ENCODE data around the gene PAPPA.

Gene PAPPA

DNA sequence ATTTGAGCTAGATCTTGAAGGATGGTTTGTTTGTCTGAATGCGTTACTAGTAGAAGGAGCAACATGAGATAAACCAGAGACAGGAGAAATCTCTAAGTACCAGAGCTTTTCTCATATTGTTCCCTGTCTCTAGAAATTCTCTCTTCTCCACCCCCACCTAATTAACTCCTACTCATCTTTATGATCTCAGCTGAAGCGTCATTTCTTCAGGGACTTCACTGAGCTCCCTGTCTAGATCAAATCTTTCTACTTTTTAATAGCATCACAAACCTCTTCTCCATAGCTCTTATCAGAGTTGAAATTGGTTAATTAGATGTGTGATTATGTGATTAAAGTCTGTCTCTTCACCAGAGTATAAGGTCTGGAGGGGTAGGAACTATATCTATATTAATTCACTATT lies 226.2 kb downstream of the PAPPA start:
- Histone ChIP-seq H3K4me1 (ENCODE audit: control insufficient read depth in 1 of 2, insufficient read depth in 2 of 2, low read length in 2 of 2) (peaks cover 0 to 4% of the 10 kb centered on the region in 2 donors), H3K4me3 (ENCODE audit: low read depth in 1 of 2, low read length in 2 of 2) (no peak overlapping the region), H3K27ac (ENCODE audit: low read length) (no peak overlapping the region), H3K36me3 (ENCODE audit: control insufficient read depth in 1 of 2, insufficient read depth in 2 of 2, low read length in 2 of 2) (no peaks in the 10 kb centered on the region), H3K9me3 (ENCODE audit: control insufficient read depth in 1 of 2, low read length in 2 of 2) (no peaks in the 10 kb centered on the region), H3K27me3 (ENCODE audit: low read depth, low read length) (no peaks in the 10 kb centered on the region)

GRCh38 chr9:116380496-116380995 lies 227.0 kb downstream of the PAPPA start:
- Histone ChIP-seq H3K4me3 (ENCODE audit: low read depth in 1 of 2, low read length in 2 of 2) (no peak overlapping the region), H3K4me1 (ENCODE audit: control insufficient read depth in 1 of 2, insufficient read depth in 2 of 2, low read length in 2 of 2) (peaks cover 0 to 4% of the 10 kb centered on the region in 2 donors)

DNA sequence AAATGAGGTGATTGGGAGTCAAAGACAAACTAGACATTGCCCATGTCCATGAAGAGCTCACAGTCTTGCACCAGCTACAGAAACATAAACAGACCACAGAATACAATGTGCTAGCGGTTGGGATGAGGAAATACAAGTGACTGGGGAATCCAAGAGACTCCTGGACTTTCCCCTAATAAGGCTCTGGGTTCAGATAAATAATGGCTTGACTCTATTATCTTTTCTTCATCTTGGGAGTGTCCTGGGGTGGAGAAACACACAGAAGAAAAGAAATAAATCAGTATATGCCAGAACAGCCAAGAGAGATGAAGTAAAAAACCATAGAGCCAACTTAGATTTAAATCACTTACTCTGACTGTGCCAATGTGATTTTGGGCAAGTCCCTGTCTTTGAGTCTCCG lies 227.8 kb downstream of the PAPPA start:
- Histone ChIP-seq H3K27ac (ENCODE audit: low read length) (no peak overlapping the region), H3K9me3 (ENCODE audit: control insufficient read depth in 1 of 2, low read length in 2 of 2) (no peaks in the 10 kb centered on the region), H3K4me3 (ENCODE audit: low read depth in 1 of 2, low read length in 2 of 2) (no peak overlapping the region), H3K36me3 (ENCODE audit: control insufficient read depth in 1 of 2, insufficient read depth in 2 of 2, low read length in 2 of 2) (no peaks in the 10 kb centered on the region), H3K4me1 (ENCODE audit: control insufficient read depth in 1 of 2, insufficient read depth in 2 of 2, low read length in 2 of 2) (peaks cover 0 to 4% of the 10 kb centered on the region in 2 donors), H3K27me3 (ENCODE audit: low read depth, low read length) (no peaks in the 10 kb centered on the region)

More at GRCh38 chr9:116380496-116380995, 227.0 kb downstream of the PAPPA start:
- Histone ChIP-seq H3K9me3 (ENCODE audit: control insufficient read depth in 1 of 2, low read length in 2 of 2) (no peaks in the 10 kb centered on the region), H3K27ac (ENCODE audit: low read length) (no peak overlapping the region), H3K36me3 (ENCODE audit: control insufficient read depth in 1 of 2, insufficient read depth in 2 of 2, low read length in 2 of 2) (no peaks in the 10 kb centered on the region), H3K27me3 (ENCODE audit: low read depth, low read length) (no peaks in the 10 kb centered on the region)

GRCh38 chr9:116382053-116382452 lies 228.5 kb downstream of the PAPPA start:
- Histone ChIP-seq H3K9me3 (ENCODE audit: control insufficient read depth in 1 of 2, low read length in 2 of 2) (no peaks in the 10 kb centered on the region), H3K27ac (ENCODE audit: low read length) (no peak overlapping the region), H3K36me3 (ENCODE audit: control insufficient read depth in 1 of 2, insufficient read depth in 2 of 2, low read length in 2 of 2) (no peaks in the 10 kb centered on the region), H3K27me3 (ENCODE audit: low read depth, low read length) (no peaks in the 10 kb centered on the region), H3K4me1 (ENCODE audit: control insufficient read depth in 1 of 2, insufficient read depth in 2 of 2, low read length in 2 of 2) (peaks cover 0 to 4% of the 10 kb centered on the region in 2 donors), H3K4me3 (ENCODE audit: low read depth in 1 of 2, low read length in 2 of 2) (no peak overlapping the region)

DNA sequence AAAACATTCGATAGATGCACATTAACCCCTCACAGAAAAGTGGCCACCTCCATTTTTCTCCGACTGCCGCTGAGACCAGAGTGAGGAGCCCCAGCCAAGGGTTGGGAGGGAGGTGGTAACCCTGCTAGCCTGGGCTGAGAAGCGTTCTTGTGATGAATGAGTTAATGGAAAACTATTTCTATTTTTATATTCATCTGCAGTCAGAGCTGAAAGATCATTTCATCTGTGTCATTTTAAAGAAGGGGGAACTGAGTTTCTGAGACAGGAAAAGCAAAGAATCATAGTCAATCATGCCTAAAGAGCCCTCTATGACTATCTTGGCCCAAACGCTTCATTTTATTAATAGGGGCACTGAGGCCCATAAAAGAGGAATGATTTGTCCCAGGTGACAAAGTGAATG lies 229.5 kb downstream of the PAPPA start:
- Histone ChIP-seq H3K4me3 (ENCODE audit: low read depth in 1 of 2, low read length in 2 of 2) (no peak overlapping the region), H3K9me3 (ENCODE audit: control insufficient read depth in 1 of 2, low read length in 2 of 2) (no peaks in the 10 kb centered on the region), H3K4me1 (ENCODE audit: control insufficient read depth in 1 of 2, insufficient read depth in 2 of 2, low read length in 2 of 2) (no peaks in the 10 kb centered on the region), H3K36me3 (ENCODE audit: control insufficient read depth in 1 of 2, insufficient read depth in 2 of 2, low read length in 2 of 2) (no peaks in the 10 kb centered on the region), H3K27me3 (ENCODE audit: low read depth, low read length) (no peaks in the 10 kb centered on the region), H3K27ac (ENCODE audit: low read length) (no peak overlapping the region)

GRCh38 chr9:116383936-116384335 lies 230.3 kb downstream of the PAPPA start:
- no peaks in the 10 kb centered on the region for H3K4me1 ChIP-seq (ENCODE audit: control insufficient read depth in 1 of 2, insufficient read depth in 2 of 2, low read length in 2 of 2)
- H3K36me3 ChIP-seq (ENCODE audit: control insufficient read depth in 1 of 2, insufficient read depth in 2 of 2, low read length in 2 of 2), result no peaks in the 10 kb centered on the region
- H3K27me3 ChIP-seq (ENCODE audit: low read depth, low read length), result no peaks in the 10 kb centered on the region
- no peaks in the 10 kb centered on the region for H3K9me3 ChIP-seq (ENCODE audit: control insufficient read depth in 1 of 2, low read length in 2 of 2)
- H3K27ac ChIP-seq (ENCODE audit: low read length), result no peak overlapping the region
- H3K4me3 ChIP-seq (ENCODE audit: low read depth in 1 of 2, low read length in 2 of 2), result no peak overlapping the region

GRCh38 chr9:116387934-116388698 lies 234.5 kb downstream of the PAPPA start:
- Histone ChIP-seq H3K9me3 (ENCODE audit: control insufficient read depth in 1 of 2, low read length in 2 of 2) (no peaks in the 10 kb centered on the region), H3K36me3 (ENCODE audit: control insufficient read depth in 1 of 2, insufficient read depth in 2 of 2, low read length in 2 of 2) (peaks cover 0 to 12% of the 10 kb centered on the region in 2 donors), H3K27me3 (ENCODE audit: low read depth, low read length) (no peaks in the 10 kb centered on the region), H3K4me1 (ENCODE audit: control insufficient read depth in 1 of 2, insufficient read depth in 2 of 2, low read length in 2 of 2) (no peaks in the 10 kb centered on the region), H3K27ac (ENCODE audit: low read length) (no peak overlapping the region), H3K4me3 (ENCODE audit: low read depth in 1 of 2, low read length in 2 of 2) (no peak overlapping the region)

GRCh38 chr9:116389541-116390302 lies 236.1 kb downstream of the PAPPA start:
- Histone ChIP-seq H3K4me1 (ENCODE audit: control insufficient read depth in 1 of 2, insufficient read depth in 2 of 2, low read length in 2 of 2) (no peaks in the 10 kb centered on the region), H3K36me3 (ENCODE audit: control insufficient read depth in 1 of 2, insufficient read depth in 2 of 2, low read length in 2 of 2) (peaks cover 0 to 12% of the 10 kb centered on the region in 2 donors), H3K27ac (ENCODE audit: low read length) (no peak overlapping the region), H3K9me3 (ENCODE audit: control insufficient read depth in 1 of 2, low read length in 2 of 2) (no peaks in the 10 kb centered on the region), H3K4me3 (ENCODE audit: low read depth in 1 of 2, low read length in 2 of 2) (no peak overlapping the region), H3K27me3 (ENCODE audit: low read depth, low read length) (no peaks in the 10 kb centered on the region)

DNA sequence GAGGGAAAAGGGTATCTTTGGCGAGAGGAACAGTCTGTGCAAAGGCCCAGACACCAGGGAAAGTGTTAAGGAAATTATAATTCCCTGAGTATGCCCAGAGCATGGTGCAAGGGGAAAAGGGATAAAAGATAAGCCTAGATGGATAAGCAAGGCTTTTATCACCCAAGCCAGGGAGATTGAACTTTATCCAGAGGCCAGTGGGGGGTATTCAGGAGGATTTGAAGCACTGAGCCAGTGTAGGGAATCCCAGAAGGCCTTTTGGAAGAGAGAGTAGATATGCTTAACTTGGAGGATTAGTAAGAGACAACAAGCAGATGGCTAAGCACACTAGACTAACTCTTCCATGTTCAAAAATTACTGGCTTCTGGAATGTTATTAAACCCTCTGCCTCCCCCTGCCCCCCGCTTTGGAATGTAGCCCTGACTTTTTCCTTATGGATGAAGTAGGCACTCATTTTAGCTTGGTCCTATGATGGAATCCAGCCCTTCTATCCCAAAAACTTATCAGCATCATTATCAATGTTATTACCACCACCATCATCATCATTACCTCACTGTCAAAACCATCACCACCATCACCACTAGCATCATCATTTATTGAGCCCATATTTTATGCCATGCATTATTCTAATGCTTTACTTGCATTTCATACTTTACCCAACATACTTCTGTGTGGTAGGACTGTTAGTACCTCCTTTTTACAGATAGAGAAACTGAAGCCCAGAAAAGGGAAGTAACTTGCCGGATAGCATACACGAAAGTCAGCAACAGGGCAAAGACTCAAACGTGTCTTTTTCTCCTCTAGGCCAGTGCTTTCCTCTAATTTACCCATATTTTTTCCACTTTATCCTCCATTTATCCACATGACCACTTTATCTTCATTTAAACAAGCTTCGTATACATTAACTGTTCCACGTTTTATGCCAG lies 237.0 kb downstream of the PAPPA start:
- no peaks in the 10 kb centered on the region for H3K4me1 ChIP-seq (ENCODE audit: control insufficient read depth in 1 of 2, insufficient read depth in 2 of 2, low read length in 2 of 2)
- H3K36me3 ChIP-seq (ENCODE audit: control insufficient read depth in 1 of 2, insufficient read depth in 2 of 2, low read length in 2 of 2), result peaks cover 0 to 12% of the 10 kb centered on the region in 2 donors
- H3K27me3 ChIP-seq (ENCODE audit: low read depth, low read length), result no peaks in the 10 kb centered on the region
- no peaks in the 10 kb centered on the region for H3K9me3 ChIP-seq (ENCODE audit: control insufficient read depth in 1 of 2, low read length in 2 of 2)
- H3K4me3 ChIP-seq (ENCODE audit: low read depth in 1 of 2, low read length in 2 of 2), result no peak overlapping the region
- no peak overlapping the region for H3K27ac ChIP-seq (ENCODE audit: low read length)

GRCh38 chr9:116391306-116391900 lies 237.8 kb downstream of the PAPPA start:
- Histone ChIP-seq H3K4me1 (ENCODE audit: control insufficient read depth in 1 of 2, insufficient read depth in 2 of 2, low read length in 2 of 2) (no peaks in the 10 kb centered on the region), H3K36me3 (ENCODE audit: control insufficient read depth in 1 of 2, insufficient read depth in 2 of 2, low read length in 2 of 2) (peaks cover 2 to 12% of the 10 kb centered on the region in 2 donors), H3K27ac (ENCODE audit: low read length) (no peak overlapping the region), H3K4me3 (ENCODE audit: low read depth in 1 of 2, low read length in 2 of 2) (no peak overlapping the region), H3K27me3 (ENCODE audit: low read depth, low read length) (no peaks in the 10 kb centered on the region), H3K9me3 (ENCODE audit: control insufficient read depth in 1 of 2, low read length in 2 of 2) (no peaks in the 10 kb centered on the region)

Data from muscle layer of duodenum (tissue), 2 donors.